ENCODE measurements around the gene RXRA.

The RXRA gene

GRCh38 chr9:134356496-134357470 is 30.5 kb downstream of the RXRA start:
- DNase-seq = no peak

GRCh38 chr9:134357631-134358025 is 31.4 kb downstream of the RXRA start:
- DNase-seq = no peak

GRCh38 chr9:134358026-134358661 is 31.9 kb downstream of the RXRA start:
- no peak for DNase-seq

- no peak for DNase-seq
Measured at GRCh38 chr9:134358662-134359319, 32.5 kb downstream of the RXRA start.

DNA sequence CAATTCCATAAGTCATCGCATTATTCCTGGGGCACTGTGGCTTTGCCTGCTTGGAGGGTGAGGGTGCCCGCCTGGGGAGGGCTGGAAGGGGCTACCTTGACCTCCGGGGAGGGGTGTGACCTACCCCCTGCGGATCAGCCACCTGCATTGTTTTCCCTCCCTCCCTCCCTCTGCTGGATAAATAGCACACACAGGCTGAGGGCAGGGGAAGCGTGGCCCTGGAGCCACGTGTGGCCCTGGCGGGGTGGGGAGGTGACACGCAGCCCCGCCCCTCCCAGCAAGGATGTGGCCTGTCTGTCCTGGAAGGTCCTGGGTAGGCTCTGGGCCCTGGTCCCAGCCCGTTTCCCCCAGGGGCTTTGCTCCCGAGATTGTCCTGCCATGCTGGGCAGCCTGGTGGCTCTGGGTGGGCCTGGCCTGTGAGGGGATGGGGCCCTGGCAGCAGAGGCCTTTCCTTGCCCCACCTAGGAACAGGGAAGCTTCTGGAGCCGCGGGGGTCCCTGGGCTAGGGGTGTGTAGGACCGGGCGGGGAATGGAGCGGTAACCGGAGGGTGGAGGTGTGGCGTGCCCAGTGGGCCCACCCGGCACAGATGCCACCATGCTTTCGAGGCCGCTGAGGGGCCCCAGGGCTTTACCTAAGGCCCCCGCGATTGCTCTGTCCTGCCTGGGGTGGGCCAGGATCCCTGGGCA is 33.4 kb downstream of the RXRA start:
- no peak for DNase-seq

DNA sequence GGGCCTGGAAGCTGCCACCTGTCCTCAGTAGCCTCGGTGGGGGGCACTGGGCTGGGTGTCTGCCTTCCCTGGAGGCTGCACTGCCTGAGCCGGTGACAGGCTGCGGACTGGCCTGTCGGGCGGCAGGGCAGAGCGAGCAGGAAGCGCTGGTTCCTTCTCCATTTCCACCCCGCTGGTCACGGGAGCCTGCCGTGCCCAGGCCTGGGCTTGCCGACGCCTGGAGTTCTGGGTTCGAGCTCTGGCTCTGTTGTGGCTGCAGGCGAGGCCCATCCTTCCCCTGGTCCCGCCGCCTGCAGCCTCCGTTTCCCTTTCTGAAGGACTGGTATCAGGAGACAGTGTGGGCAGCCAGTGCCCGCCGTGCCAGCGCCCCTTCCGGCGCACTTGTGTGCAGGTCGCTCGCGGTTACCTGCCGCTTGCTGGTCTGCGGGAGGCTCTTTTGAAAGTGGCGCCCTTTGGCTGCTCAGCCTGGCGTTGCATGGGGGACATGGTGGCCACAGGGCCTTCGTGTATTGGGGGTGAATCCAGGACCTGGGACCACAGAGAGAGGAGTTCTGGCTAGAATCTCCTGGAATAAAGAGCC is 34.0 kb downstream of the RXRA start:
- DNase-seq = no peak

DNA sequence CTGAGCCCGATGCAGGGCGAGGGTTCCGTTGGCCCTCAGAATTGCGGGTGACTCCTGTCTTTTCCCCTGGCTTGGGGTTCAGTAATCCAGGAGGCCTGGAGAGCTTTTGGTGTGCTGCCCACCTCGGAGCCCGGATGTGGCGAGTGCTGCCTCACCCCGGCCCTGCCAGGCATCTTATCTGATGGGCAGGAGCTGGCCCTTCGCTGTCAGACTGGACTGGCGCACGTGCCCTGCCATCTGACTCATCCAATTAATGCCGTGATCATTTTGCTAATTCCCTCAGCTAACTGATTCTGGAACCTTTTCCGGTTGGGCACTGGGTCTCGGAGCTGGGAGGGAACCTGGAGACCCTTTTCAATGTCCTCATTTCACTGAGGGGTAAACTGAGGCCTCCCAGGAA is 34.6 kb downstream of the RXRA start:
- DNase-seq = no peak

DNA sequence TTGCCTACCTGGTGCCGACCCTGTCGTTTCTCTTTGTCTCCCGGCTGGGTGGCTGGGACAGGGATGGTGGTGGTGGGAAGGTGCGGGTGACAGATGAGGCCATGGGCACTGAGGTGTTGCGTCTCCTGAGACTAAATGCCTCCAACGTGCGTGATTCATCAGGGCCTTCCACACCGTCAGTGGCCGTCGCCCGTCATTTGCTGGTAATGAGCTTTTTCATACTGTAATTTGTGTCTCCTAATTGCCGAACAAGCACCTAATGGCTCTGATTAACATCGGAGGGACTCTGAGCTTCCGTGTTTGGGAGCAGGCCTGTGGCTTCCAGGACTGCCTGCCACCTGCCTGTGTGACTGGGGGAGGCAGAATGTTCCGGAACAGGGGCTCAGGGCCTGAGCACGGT is 35.2 kb downstream of the RXRA start:
- no peak for DNase-seq

DNA sequence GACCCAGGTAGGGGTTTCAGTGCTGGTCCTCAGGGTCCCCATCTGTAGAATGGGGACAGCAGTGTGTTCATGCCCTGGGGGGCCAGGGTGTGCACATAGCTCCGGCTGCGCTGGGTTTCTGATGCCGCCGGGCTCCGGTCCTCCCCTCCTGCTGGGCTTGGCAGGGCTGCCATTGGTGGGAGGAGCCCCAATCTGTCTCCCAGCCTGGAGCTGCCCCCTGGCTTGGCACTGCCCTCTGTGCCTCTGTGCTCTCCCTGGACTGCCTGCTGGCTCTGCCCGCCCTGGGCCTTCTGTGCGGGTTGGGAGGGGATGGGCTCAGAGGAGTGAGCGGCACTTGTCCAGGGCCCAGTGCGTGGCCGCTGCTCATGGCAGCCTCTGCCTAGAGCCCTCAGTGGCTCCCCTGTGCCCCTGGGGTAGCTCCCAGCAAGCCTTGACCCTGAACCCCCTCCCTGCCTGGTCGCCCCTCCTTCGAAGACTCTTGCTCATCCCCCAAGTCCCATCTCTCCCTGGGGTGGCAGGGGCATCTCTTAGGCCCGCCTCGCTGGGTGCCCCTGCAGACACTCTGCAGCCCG is 35.7 kb downstream of the RXRA start:
- DNase-seq = no peak

GRCh38 chr9:134363450-134363849 is 37.2 kb downstream of the RXRA start:
- DNase-seq = no peak

GRCh38 chr9:134364391-134365114 is 38.3 kb downstream of the RXRA start:
- no peak for DNase-seq

DNA sequence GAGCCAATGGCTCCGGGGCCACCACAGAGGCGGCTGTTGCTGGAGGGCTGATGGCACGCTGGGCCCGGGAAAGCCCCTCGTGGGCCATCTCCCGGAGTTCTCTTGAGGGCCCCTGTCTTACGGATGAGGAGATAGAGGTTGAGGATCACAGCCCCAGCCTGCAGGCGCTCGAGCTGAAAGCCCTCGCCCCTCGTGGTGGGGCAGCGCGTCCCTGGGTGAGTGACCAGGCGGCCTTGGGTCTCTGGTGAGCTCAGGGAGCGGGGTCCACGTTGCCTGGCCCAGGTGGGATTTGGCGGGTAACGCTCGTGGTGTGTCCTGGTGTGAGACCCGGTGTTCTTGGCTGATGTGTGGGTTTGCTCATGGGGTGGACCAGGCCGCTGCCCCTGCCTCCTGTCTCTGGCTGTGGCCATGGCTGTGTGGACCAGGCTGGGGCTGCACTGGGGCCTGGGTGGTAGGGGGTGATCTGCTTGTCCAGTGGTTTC is 38.9 kb downstream of the RXRA start:
- no peak for DNase-seq

DNA sequence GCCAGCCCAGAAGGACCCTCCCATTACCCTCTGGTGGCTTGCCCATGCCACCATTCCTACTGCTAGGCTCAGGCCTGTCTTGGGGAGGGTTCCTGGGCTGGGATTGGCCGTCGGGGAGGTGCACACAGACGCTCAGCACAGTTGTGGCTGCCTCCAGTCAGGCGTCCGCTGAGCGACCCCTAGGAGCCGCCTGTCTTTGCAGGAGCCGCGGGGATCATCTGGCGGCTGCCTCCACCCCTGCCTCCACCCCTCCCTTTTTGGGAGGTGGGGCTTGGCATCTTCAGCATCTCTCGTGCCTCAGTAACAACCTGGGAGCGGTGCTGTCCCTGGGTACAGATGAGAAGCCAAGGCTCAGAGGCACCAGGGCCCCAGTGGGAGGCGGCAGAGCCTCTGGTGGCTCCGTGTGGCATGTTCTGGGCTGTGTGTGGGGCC is 39.6 kb downstream of the RXRA start:
- no peak for DNase-seq

GRCh38 chr9:134366223-134367031 is 40.2 kb downstream of the RXRA start:
- DNase-seq = no peak

- DNase-seq = no peak
Measured at GRCh38 chr9:134367061-134367460, 40.8 kb downstream of the RXRA start.

DNA sequence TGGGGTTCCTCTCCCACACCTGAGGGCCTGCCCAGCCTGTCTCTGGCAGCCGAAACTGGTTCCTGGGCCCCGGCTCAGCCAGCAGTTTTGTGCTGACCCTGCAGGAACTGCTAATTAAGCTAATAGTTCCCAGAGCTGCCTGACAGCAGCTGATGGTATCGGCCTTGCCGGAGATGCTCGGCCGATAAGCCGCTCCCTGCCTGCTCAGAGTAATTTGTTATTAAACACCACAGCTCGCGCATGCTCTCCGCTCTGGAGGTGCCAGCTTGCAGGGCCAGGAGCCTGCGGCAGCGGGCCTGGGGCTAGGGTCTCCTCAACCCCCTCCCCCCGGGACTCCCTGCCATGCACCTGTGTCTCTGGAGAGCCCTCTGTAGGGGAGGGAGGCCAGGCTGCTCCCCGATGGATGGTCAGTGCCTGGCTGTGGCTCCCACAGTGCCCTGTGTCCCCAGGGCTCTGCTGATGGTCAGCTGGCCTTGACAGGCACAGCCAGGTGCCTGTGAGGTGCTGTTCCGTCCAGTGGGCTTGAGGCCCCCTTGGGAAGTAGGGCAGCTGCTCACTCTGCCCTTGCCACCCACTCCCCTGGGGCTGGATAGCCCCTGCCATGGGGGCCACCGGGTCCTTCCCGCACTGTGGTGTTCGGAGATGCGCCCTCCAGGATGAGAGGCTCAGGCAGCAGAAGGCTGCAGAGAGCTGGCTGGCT is 41.7 kb downstream of the RXRA start:
- DNase-seq = no peak

- no peak for DNase-seq
Measured at GRCh38 chr9:134368571-134368970, 42.3 kb downstream of the RXRA start.

DNA sequence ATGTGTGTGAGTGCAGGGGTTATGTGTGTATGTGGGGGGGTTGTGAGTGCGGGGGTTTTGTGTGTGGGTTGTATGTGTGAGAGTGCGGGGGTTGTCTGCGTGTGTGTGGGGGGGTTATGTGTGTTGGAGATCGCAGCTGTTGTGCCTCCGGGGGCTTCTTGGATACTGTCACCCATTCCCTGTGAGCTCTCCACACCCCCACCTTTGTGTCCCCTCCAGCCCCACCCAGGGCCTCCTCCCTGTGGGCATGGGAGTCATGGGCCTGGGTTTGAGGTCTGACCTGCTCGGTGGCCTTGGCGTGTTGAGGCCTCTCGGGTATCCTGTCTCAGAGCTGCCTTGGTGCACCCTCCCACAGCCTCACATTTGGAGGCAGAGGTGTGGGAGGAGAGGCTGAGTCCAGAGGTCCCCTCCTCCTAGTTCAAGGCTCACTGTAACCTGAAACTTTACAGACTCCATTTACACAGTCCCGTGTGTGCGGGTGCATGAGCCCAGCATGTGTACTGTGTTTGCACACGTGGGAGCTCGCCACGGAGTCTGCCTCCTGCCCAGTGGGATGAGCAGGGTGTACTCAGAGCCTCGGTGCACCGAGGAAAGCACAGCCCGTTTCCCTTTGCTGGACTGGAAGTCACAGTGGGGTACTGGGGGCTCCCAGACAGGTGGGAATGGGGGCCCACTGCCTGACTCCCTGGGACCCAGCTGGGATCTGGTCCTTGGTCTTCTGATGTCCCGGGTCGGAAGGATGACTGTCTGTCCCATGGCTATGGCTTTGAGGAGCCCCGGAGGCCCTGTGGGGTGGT is 43.4 kb downstream of the RXRA start:
- DNase-seq = no peak

DNA sequence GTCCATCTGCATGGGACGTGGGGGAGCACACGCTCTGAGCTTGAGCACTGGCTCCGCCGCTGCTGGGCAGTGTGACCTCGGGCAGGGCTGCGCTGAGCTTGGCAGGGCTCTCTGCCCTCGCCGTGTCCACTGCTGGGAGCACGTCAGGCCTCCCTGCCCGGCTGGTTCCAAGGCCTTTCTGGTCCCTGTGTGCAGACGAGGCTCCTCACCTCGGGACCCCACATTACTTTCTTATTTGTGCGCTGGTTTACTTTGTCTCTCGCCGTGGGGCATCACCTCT is 43.9 kb downstream of the RXRA start:
- no peak for DNase-seq

Measured in NCI-H146 (cell line).